Osteoblast (primary cell): ENCODE measurements around the gene ZCCHC24. TPM values are rescaled to one million over a fixed set of nuclear protein-coding genes. Genes with fewer than 3 reads are reported as not detected.

Experiments
- DNase-seq: peaks from one replicate; pipeline ENCODE4 v3.0.0; 2011; ENCODE audit warnings: low spot score, mixed read lengths; ENCODE audit not compliant: insufficient read length; ENCODE audit errors: missing footprints
- H2AFZ ChIP-seq: 2 replicates; pipeline ENCODE4 v1.6.0; 2011; ENCODE audit warnings: mild to moderate bottlenecking, low read length
- H3K27ac ChIP-seq: 2 replicates; pipeline ENCODE4 v1.5.1; 2011; ENCODE audit warnings: mild to moderate bottlenecking, low read depth, low read length, moderate library complexity
- H3K27me3 ChIP-seq: 2 replicates; pipeline ENCODE4 v1.6.0; 2012; ENCODE audit warnings: mild to moderate bottlenecking, control low read depth, inconsistent platforms, low read length, moderate library complexity; ENCODE audit not compliant: insufficient read depth
- H3K36me3 ChIP-seq: 2 replicates; pipeline ENCODE4 v1.5.1; 2011; ENCODE audit warnings: mild to moderate bottlenecking, low read length, control low read depth, moderate library complexity; ENCODE audit not compliant: insufficient read depth
- H3K4me1 ChIP-seq: 2 replicates; pipeline ENCODE4 v1.5.1; 2011; ENCODE audit warnings: mild to moderate bottlenecking, low read length, control low read depth, moderate library complexity; ENCODE audit not compliant: insufficient read depth
- H3K4me2 ChIP-seq: 2 replicates; pipeline ENCODE4 v1.6.0; 2011; ENCODE audit warnings: mild to moderate bottlenecking, low read length; ENCODE audit not compliant: insufficient read depth
- H3K4me3 ChIP-seq: fragments of 200-600 bp; sonication (generic); 3 replicates; pipeline ENCODE4 v1.5.1; 2012; ENCODE audit warnings: mild to moderate bottlenecking, low read length, inconsistent platforms; ENCODE audit not compliant: insufficient read depth
- H3K79me2 ChIP-seq: 2 replicates; pipeline ENCODE4 v1.6.0; 2012; ENCODE audit warnings: mild to moderate bottlenecking, low read length, control low read depth, inconsistent platforms; ENCODE audit not compliant: insufficient read depth
- H3K9me3 ChIP-seq: 2 replicates; pipeline ENCODE4 v1.5.1; 2011; ENCODE audit warnings: low read depth, low read length, control low read depth
- H4K20me1 ChIP-seq: 2 replicates; pipeline ENCODE4 v1.6.0; 2012; ENCODE audit warnings: mild to moderate bottlenecking, low read length, control low read depth; ENCODE audit not compliant: insufficient read depth
- total RNA-seq: library from RNA; depleted of rRNA; stranded (reverse); fragments of >200 nt; gene quantifications from 2 replicates; pipeline ENCODE4 v1.2.3, GENCODE V29; 2012
- TF ChIP-seq, protein P1 (sequence below): IDR thresholded peaks from 2 replicates; pipeline ENCODE4 v1.5.1; 2011; ENCODE audit warnings: mild to moderate bottlenecking, low read depth, low read length, moderate library complexity; ENCODE audit errors: extremely low read depth

Gene ZCCHC24
- total RNA-seq, 1 donor: 48.5 TPM

DNA sequence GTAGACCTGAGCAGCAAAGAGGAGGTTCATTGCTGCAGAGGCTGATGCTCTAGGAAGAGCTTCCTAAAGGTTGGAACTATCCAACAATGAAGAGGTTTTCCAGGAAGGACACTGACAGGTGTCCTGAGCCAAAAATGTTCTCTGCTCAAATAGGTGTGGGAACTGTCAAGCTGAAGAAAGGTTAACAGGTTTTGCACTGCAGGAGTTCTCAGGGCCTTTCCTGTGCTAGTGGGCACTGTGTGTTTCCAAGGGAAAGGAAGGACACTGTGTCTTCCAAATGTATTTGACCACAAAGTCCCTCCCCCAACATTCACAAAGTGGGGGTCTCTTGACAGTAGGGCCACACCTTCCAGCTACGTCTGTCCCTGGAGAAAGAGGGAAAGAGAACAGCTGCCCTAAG is 4.0 kb downstream of the ZCCHC24 start:
- Histone ChIP-seq H2AFZ (no peak overlapping the region), H3K79me2 (peaks cover 79% of the 10 kb centered on the region), H3K27ac (peak overlapping the region; percentile 71), H3K4me1 (peaks cover 61% of the 10 kb centered on the region), H4K20me1 (peaks cover 65% of the 10 kb centered on the region), H3K36me3 (peaks cover 22% of the 10 kb centered on the region), H3K9me3 (no peaks in the 10 kb centered on the region), H3K27me3 (no peaks in the 10 kb centered on the region), H3K4me3 (no peak overlapping the region), H3K4me2 (peak overlapping the region; percentile 23)
- DNase-seq: no peak
- TF ChIP-seq, protein P1, sequence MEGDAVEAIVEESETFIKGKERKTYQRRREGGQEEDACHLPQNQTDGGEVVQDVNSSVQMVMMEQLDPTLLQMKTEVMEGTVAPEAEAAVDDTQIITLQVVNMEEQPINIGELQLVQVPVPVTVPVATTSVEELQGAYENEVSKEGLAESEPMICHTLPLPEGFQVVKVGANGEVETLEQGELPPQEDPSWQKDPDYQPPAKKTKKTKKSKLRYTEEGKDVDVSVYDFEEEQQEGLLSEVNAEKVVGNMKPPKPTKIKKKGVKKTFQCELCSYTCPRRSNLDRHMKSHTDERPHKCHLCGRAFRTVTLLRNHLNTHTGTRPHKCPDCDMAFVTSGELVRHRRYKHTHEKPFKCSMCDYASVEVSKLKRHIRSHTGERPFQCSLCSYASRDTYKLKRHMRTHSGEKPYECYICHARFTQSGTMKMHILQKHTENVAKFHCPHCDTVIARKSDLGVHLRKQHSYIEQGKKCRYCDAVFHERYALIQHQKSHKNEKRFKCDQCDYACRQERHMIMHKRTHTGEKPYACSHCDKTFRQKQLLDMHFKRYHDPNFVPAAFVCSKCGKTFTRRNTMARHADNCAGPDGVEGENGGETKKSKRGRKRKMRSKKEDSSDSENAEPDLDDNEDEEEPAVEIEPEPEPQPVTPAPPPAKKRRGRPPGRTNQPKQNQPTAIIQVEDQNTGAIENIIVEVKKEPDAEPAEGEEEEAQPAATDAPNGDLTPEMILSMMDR: no peak

DNA sequence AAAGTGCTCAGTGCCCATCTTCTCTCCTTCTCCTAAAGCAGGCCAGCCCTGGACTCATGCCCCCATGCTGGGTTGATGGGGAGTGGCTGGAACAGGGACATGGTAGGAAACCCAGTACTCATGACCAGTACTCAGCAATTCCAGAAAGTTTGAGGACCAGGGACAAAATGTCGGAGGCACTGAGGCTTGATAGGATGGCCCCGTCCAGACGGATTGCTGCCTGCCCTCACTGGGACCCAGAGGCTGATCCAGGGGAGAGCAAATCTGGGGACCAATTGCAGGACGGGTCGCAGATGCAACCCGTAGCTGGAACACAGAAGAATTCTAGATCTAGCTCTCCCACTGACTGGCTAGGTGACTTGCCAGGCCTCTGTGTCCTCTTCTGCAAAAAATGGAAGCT is 5.1 kb downstream of the ZCCHC24 start:
- Histone ChIP-seq H3K27ac (peak overlapping the region; percentile 24), H3K27me3 (no peaks in the 10 kb centered on the region), H3K4me2 (peak overlapping the region; percentile 50), H3K79me2 (peaks cover 91% of the 10 kb centered on the region), H3K4me3 (no peak overlapping the region), H4K20me1 (peaks cover 65% of the 10 kb centered on the region), H2AFZ (no peak overlapping the region), H3K4me1 (peaks cover 68% of the 10 kb centered on the region), H3K9me3 (no peaks in the 10 kb centered on the region), H3K36me3 (peaks cover 22% of the 10 kb centered on the region)
- TF ChIP-seq, protein P1: no peak
- DNase-seq: no peak

DNA sequence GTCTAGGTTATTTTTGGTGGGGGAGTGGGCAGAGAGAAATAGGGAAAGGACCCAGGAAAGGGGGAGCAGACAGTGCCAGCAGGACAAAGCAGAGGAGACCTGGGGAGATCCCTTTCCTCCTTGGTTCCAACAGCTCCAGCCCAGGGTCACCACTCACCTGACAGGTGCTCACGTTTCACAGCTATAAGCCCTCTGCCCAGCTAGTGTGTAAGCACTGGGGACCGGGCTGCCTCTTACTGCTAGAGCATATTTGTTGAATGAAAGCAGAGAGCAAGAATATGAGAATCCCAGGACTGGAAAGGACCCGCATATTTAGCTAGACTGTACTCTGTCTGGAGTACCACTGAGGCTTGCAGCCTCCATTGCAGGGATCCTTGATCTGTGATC is 6.7 kb downstream of the ZCCHC24 start:
- peaks cover 66% of the 10 kb centered on the region for H4K20me1 ChIP-seq

DNA sequence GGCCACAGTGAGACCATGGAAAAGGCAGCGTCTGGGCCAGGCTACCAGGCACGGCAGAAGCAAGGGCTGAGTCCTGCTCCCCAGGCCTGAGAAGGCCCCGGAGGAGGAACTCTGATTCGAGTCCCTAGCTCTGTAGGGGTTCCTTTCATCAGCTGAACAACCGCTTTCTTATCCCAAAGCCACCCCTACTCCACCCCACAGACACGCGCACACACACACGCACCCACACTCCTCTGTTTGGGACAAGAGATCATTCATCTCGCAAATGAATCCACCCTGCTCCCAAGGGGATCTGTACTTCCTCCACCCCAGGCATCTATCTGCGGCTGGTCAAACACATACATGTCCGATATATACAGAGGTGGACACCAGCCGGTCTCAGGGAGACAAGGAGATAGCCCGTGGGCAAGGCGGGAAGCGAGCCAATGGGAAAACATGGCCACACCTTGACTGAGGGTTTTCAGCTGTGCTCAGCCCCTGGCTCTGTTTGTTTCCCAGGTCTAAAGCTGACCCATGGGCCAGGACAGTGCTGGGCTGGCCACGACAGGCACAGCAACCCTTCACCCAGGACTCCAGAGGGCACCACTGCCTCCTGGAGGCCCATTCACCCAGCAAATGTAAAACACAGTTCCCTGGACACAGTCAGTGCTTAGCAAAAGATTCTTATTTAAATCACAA is 7.3 kb downstream of the ZCCHC24 start:
- TF ChIP-seq, protein P1: peak; percentile 49
- H3K9me3 ChIP-seq: no peaks in the 10 kb centered on the region
- peak; percentile 57 for DNase-seq
- no peak overlapping the region for H3K27ac ChIP-seq
- peaks cover 64% of the 10 kb centered on the region for H4K20me1 ChIP-seq
- no peak overlapping the region for H2AFZ ChIP-seq
- peaks cover 72% of the 10 kb centered on the region for H3K4me1 ChIP-seq
- H3K4me2 ChIP-seq: no peak overlapping the region
- H3K36me3 ChIP-seq: peaks cover 30% of the 10 kb centered on the region
- no peaks in the 10 kb centered on the region for H3K27me3 ChIP-seq
- H3K79me2 ChIP-seq: peaks cover 90% of the 10 kb centered on the region
- H3K4me3 ChIP-seq: no peak overlapping the region

More for the DNA sequence above, 6.7 kb downstream of the ZCCHC24 start:
- no peak for DNase-seq
- Histone ChIP-seq H3K27ac (no peak overlapping the region), H3K9me3 (no peaks in the 10 kb centered on the region), H3K4me3 (no peak overlapping the region), H3K4me2 (no peak overlapping the region), H2AFZ (no peak overlapping the region), H3K79me2 (peaks cover 90% of the 10 kb centered on the region), H3K36me3 (peaks cover 25% of the 10 kb centered on the region), H3K27me3 (no peaks in the 10 kb centered on the region), H3K4me1 (peaks cover 76% of the 10 kb centered on the region)
- TF ChIP-seq, protein P1: no peak
